GM12865 (cell line): ENCODE measurements around the gene ZNF287.

Experiments
- DNase-seq: peaks from one replicate; pipeline ENCODE4 v3.0.0; 2010; ENCODE audit warnings: low read depth
- H3K4me3 ChIP-seq: 2 replicates; pipeline ENCODE4 v1.5.1; 2011; ENCODE audit warnings: mild to moderate bottlenecking, low read depth, low read length, control low read depth
- CTCF ChIP-seq: IDR thresholded peaks from 2 replicates; pipeline ENCODE4 v1.5.1; 2011; ENCODE audit warnings: low read length, control low read depth, low read depth, inconsistent platforms; ENCODE audit not compliant: insufficient read depth; ENCODE audit errors: missing control alignments

The ZNF287 gene

GRCh38 chr17:16504984-16505383 lies 64.0 kb downstream of the ZNF287 start:
- TF ChIP-seq CTCF, result no peak
- H3K4me3 ChIP-seq, result no peak overlapping the region

More at GRCh38 chr17:16504984-16505383, 64.0 kb downstream of the ZNF287 start:
- no peak for DNase-seq
